Tibial nerve (tissue), 4 donors: Measurements from ENCODE around the gene EGLN3.

Experiments
- CTCF ChIP-seq, 5 experiments: fragments of 200-600 bp in 3 of 5; fragments of 450-650 bp in 2 of 5; sonication (generic) in 3 of 5; IDR thresholded peaks; one replicate each; pipeline ENCODE4 v1.5.1; 2016 to 2019; ENCODE audit warnings: antibody characterized with exemption in 5 of 5, mild to moderate bottlenecking in 3 of 5, moderate library complexity in 2 of 5
- EP300 ChIP-seq, 2 donors: sonication (generic); formaldehyde crosslinking; IDR thresholded peaks; one replicate each; pipeline ENCODE4 v1.6.1; 2017; ENCODE audit warnings: antibody characterized with exemption in 2 of 2, mild to moderate bottlenecking in 1 of 2

GRCh38 chr14:33880330-33880729, 70.5 kb downstream of the EGLN3 start:
- no peak for TF ChIP-seq CTCF (IDR thresholded peaks at IDR 0.05)
- no peak for TF ChIP-seq EP300 (IDR thresholded peaks at IDR 0.05)
